Measurements from ENCODE around the gene OCIAD1. TPM values are rescaled to one million over a fixed set of nuclear protein-coding genes. Genes with fewer than 3 reads are reported as not detected.
A peak's percentile ranks its signal among the peaks of the same experiment; 100 is the strongest.

OCIAD1 gene
- total and polyA plus RNA-seq, 10 of the 15 experiments (the other 5 are each of a cell fraction or from before 2014, with no cell fraction given) = 89.1 to 196 (median 136) TPM

GRCh38 chr4:48905363-48906015 lies 74.6 kb downstream of the OCIAD1 start:
- Histone ChIP-seq H3K4me1 (ENCODE audit: control insufficient read depth, insufficient read depth, low read length) (0 out of 2 replicates have a peak, but pooled peaks cover 4% of the 10 kb centered on the region), H3K4me2 (ENCODE audit: control insufficient read depth, insufficient read depth) (peak overlapping the region; percentile 93), H3K9me3 (replicated peaks; ENCODE audit: control insufficient read depth, insufficient read depth, low read length) (no peaks in the 10 kb centered on the region), H3K27me3 (replicated peaks in 1 of 2; ENCODE audit: control insufficient read depth in 2 of 2, insufficient read depth in 2 of 2, low read length in 1 of 2) (no peaks in the 10 kb centered on the region), H3K9ac (ENCODE audit: control insufficient read depth, insufficient read depth, low read length) (no peak overlapping the region), H3K36me3 (ENCODE audit: control insufficient read depth in 2 of 2, insufficient read depth in 2 of 2, low read length in 1 of 2) (peaks cover 0 to 9% of the 10 kb centered on the region in 2 experiments; a peak in 1 of 4 replicates), H2AFZ (ENCODE audit: control insufficient read depth, low read depth, low read length) (no peak overlapping the region), H3K4me3 (peak overlapping the region; percentile 86), H3K27ac (ENCODE audit: control insufficient read depth, insufficient read depth) (no peak overlapping the region), H4K20me1 (ENCODE audit: control insufficient read depth, insufficient read depth) (no peaks in the 10 kb centered on the region), H3K79me2 (ENCODE audit: control insufficient read depth, insufficient read depth, low read length) (peaks cover 5% of the 10 kb centered on the region)
- POLR2A ChIA-PET = no interaction called here
- intact Hi-C loops (cut with micrococcal nuclease; ENCODE audit: unreplicated experiment) = loop anchor here (2.0 to 5.0 kb wide), 3 partner anchors 125 to 327 kb away; partner anchors contain the start of gene FRYL
- in situ Hi-C loops (cut with MboI) = no loop called here
- no TSS peak for BruUV-seq (replicated peaks)
- WGBS (ENCODE audit: insufficient coverage, insufficient replicate concordance, low lambda C conversion rate, missing lambda C conversion rate) = 86% methylated on average over 9 of the region's 9 CpGs
- FAIRE-seq (no peak), DNase-seq (ENCODE audit: low read depth, low spot score) (no peak), ATAC-seq (0 out of 3 replicates have a peak, but pooled peaks have one; percentile 9)
- CTCF ChIA-PET = interaction anchor here (1.4 to 3.8 kb wide), 4 partner anchors 75 to 327 kb away, joined by 4 to 23 read pairs (median 4); no protein-coding TSS in a partner anchor
- TF ChIP-seq EGR1 (IDR thresholded peaks at IDR 0.05; ENCODE audit: borderline replicate concordance in 1 of 2, low read depth in 2 of 2, low read length in 2 of 2) (no peak), CTCF (IDR thresholded peaks at IDR 0.05 in 2 of 3, conservative IDR thresholded peaks at IDR 0.05 in 1 of 3; ENCODE audit: control insufficient read depth in 2 of 3, extremely low read depth in 1 of 3, insufficient read depth in 1 of 3, low read depth in 3 of 3, low read length in 3 of 3) (peak in 1 of 3 experiments; percentile 20; a peak in 1 of 6 replicates)
- RAD21 ChIA-PET (ENCODE audit: unreplicated experiment) = interaction anchor here (1.0 to 1.7 kb wide), 5 partner anchors 39 to 515 kb away, joined by 3 to 6 read pairs (median 3); partner anchors contain the start of gene FRYL
- SMC1A ChIA-PET (ENCODE audit: uncharacterized antibody, unreplicated experiment) = interaction anchor here (1.1 kb wide), 1 partner anchor 53 kb away, joined by 3 read pairs; no protein-coding TSS in a partner anchor

All from GM12878 (cell line).